H1 (cell line): ENCODE measurements around the gene TRIM15. TPM values are rescaled to one million over a fixed set of nuclear protein-coding genes. Genes with fewer than 3 reads are reported as not detected.

ENCODE experiments used
- BRCA1 ChIP-seq: IDR thresholded peaks from 2 replicates; pipeline ENCODE4 v1.6.1; 2012; ENCODE audit warnings: low read depth, low read length, improper control_type of control experiment
- MAFK ChIP-seq: IDR thresholded peaks from 2 replicates; pipeline ENCODE4 v1.6.1; 2012; ENCODE audit warnings: low read depth, mild to moderate bottlenecking, improper control_type of control experiment, low read length
- RFX5 ChIP-seq: IDR thresholded peaks from 2 replicates; pipeline ENCODE4 v1.6.1; 2011; ENCODE audit warnings: low read depth, low read length, improper control_type of control experiment, borderline replicate concordance
- TAF1 ChIP-seq: IDR thresholded peaks from 2 replicates; pipeline ENCODE4 v1.6.1; 2011; ENCODE audit warnings: mild to moderate bottlenecking, low read depth, low read length
- TAF7 ChIP-seq: optimal IDR thresholded peaks from 2 replicates; pipeline ENCODE3; 2011; ENCODE audit warnings: low read depth, mild to moderate bottlenecking, inconsistent platforms, low read length, moderate library complexity, borderline replicate concordance
- polyA plus RNA-seq, 7 experiments: library from polyadenylated mRNA; depleted of rRNA in 3 of 7; stranded (reverse) in 5 of 7; unstranded in 2 of 7; fragments of >200 nt in 5 of 7; fragments of 200-250 nt in 2 of 7; gene quantifications; 1 replicate in 5 of 7; 2 replicates in 1 of 7; 4 replicates in 1 of 7; pipeline versions ENCODE4 v1.2.1 to v1.2.3, GENCODE V29; 2011 to 2013; ENCODE audit warnings: missing spikeins in 2 of 7, mixed read lengths in 2 of 7
- total RNA-seq: library from RNA; stranded (reverse); fragmentation: NEBNext Ultra II Directional; extraction: Animal tissue kit (Norgen Biotek cat#: 25700); gene quantifications from 2 replicates; pipeline ENCODE4 v1.2.1, GENCODE V29; 2021
- TF ChIP-seq, protein P1 (sequence below), 3 experiments: IDR thresholded peaks; 1 replicate in 2 of 3; 2 replicates in 1 of 3; pipeline versions ENCODE4 v1.5.1 to v1.6.1; 2011; ENCODE audit warnings: low read length in 3 of 3, mild to moderate bottlenecking in 3 of 3, inconsistent platforms in 2 of 3, low read depth in 1 of 3, moderate library complexity in 1 of 3; ENCODE audit not compliant: insufficient read depth in 1 of 3; ENCODE audit errors: control extremely low read depth in 1 of 3

TRIM15 gene
- total and polyA plus RNA-seq, 2 of the 8 experiments (the other 6 are each of a cell fraction or from before 2014, with no cell fraction given), result 0.18 to 0.48 TPM

DNA sequence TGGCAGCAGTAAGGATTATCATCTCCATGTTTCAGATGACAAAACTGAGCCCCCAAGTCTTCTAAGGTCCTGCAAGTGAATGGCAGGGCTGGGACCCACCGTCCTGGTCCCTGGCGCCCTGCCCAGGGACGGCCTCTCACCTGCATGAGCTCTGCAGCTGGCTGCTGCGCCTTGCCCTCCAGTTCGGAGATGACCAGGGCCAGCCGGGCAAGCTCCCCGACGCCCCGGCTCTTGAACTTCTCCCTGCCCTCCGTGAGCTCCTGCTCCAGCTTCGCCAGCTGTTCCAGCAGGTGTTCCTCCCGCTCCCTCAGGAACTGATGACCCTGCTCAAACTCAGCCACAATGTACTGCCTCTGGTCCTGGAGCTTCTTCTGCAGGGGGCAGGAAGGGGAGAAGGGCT lies 33.0 kb downstream of the TRIM15 start (continued):
- TF ChIP-seq, protein P1, sequence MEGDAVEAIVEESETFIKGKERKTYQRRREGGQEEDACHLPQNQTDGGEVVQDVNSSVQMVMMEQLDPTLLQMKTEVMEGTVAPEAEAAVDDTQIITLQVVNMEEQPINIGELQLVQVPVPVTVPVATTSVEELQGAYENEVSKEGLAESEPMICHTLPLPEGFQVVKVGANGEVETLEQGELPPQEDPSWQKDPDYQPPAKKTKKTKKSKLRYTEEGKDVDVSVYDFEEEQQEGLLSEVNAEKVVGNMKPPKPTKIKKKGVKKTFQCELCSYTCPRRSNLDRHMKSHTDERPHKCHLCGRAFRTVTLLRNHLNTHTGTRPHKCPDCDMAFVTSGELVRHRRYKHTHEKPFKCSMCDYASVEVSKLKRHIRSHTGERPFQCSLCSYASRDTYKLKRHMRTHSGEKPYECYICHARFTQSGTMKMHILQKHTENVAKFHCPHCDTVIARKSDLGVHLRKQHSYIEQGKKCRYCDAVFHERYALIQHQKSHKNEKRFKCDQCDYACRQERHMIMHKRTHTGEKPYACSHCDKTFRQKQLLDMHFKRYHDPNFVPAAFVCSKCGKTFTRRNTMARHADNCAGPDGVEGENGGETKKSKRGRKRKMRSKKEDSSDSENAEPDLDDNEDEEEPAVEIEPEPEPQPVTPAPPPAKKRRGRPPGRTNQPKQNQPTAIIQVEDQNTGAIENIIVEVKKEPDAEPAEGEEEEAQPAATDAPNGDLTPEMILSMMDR (IDR thresholded peaks at IDR 0.05; ENCODE audit: control extremely low read depth in 1 of 3, insufficient read depth in 1 of 3, low read depth in 1 of 3, low read length in 3 of 3), result no peak
- no peak for TF ChIP-seq MAFK
- TF ChIP-seq TAF1, result no peak
- TF ChIP-seq BRCA1, result no peak
- no peak for TF ChIP-seq TAF7
- no peak for TF ChIP-seq RFX5
